Activated CD8-positive, alpha-beta T cell treated with anti-CD3 and anti-CD28 coated beads for 36 hours (primary cell): Measurements from ENCODE around the gene ACER3. TPM values are rescaled to one million over a fixed set of nuclear protein-coding genes. Genes with fewer than 3 reads are reported as not detected.
"Not testable (repeated sequence)": the region's sequence is repeated elsewhere in the genome, so short reads cannot be mapped to it uniquely, and the experiment has no call there.

ENCODE experiments used
- ATAC-seq: fragments of 200-7000 bp; cut with Tn5 transposase; one replicate; pipeline ENCODE4 v1.10.0; 2021; ENCODE audit warnings: mild to moderate bottlenecking, moderate library complexity
- CTCF ChIA-PET: fragments of 350-600 bp; sonication (Branson Sonifier 250); formaldehyde crosslinking; loops from one replicate; lab custom pipeline; 2021; ENCODE audit warnings: antibody characterized with exemption; lab: Charles Lee
- POLR2A ChIA-PET: fragments of 350-600 bp; sonication (Branson Sonifier 250); formaldehyde crosslinking; loops from one replicate; lab custom pipeline; 2021; ENCODE audit warnings: antibody characterized with exemption; lab: Charles Lee
- DNase-seq: peaks from one replicate; pipeline ENCODE4 v3.0.0-alpha.2; 2020
- H3K27ac Mint-ChIP-seq: one replicate; pipeline ENCODE4 v1.8.0; 2021; ENCODE audit warnings: mild to moderate bottlenecking, mixed read lengths
- H3K27me3 Mint-ChIP-seq: one replicate; pipeline ENCODE4 v1.8.0; 2021; ENCODE audit warnings: mixed read lengths
- H3K36me3 Mint-ChIP-seq: one replicate; pipeline ENCODE4 v1.8.0; 2021; ENCODE audit warnings: low read depth, mixed read lengths
- H3K4me1 Mint-ChIP-seq: one replicate; pipeline ENCODE4 v1.8.0; 2021; ENCODE audit warnings: low read depth, mixed read lengths
- H3K4me3 Mint-ChIP-seq: one replicate; pipeline ENCODE4 v1.8.0; 2021; ENCODE audit warnings: mild to moderate bottlenecking, moderate library complexity, mixed read lengths
- H3K9me3 Mint-ChIP-seq: one replicate; pipeline ENCODE4 v1.8.0; 2021; ENCODE audit warnings: mixed read lengths
- intact Hi-C: fragments of 100-400 bp; cut with micrococcal nuclease; formaldehyde crosslinking; loops from one replicate; pipeline ENCODE4 v1.10.0; 2022
- total RNA-seq, 2 experiments: library from RNA; stranded (reverse); gene quantifications; one replicate each; pipeline ENCODE4 v1.2.3, GENCODE V29; 2021
- TF ChIP-seq, protein P1 (sequence below): fragments of 200-600 bp; IDR thresholded peaks from one replicate; pipeline ENCODE4 v1.8.0; 2022; ENCODE audit warnings: antibody characterized with exemption, mild to moderate bottlenecking

The ACER3 gene
- total RNA-seq, 2 experiments from 2014 or later = 10.0 to 10.2 TPM

GRCh38 chr11:76825726-76826396 is 34.9 kb upstream of the ACER3 start:
- CTCF ChIA-PET = interaction anchor here (1.2 kb wide), 1 partner anchor 94 kb away, joined by 3 read pairs; no protein-coding TSS in a partner anchor
- ATAC-seq = no peak
- H3K4me3 Mint-ChIP-seq = no peak overlapping the region

GRCh38 chr11:76826508-76826907 is 34.2 kb upstream of the ACER3 start:
- intact Hi-C loops, H3K27me3 Mint-ChIP-seq, POLR2A ChIA-PET, DNase-seq, H3K4me3 Mint-ChIP-seq, H3K36me3 Mint-ChIP-seq, H3K9me3 Mint-ChIP-seq, ATAC-seq, H3K27ac Mint-ChIP-seq: not testable (repeated sequence)
- CTCF ChIA-PET = interaction anchor here (1.2 kb wide), 1 partner anchor 93 kb away, joined by 3 read pairs; no protein-coding TSS in a partner anchor
- peaks cover 10% of the 10 kb centered on the region for H3K4me1 Mint-ChIP-seq

More at GRCh38 chr11:76825726-76826396, 34.9 kb upstream of the ACER3 start:
- peaks cover 3% of the 10 kb centered on the region for H3K27me3 Mint-ChIP-seq
- H3K36me3 Mint-ChIP-seq = no peaks in the 10 kb centered on the region
- no peak for DNase-seq
- peaks cover 10% of the 10 kb centered on the region for H3K4me1 Mint-ChIP-seq
- TF ChIP-seq, protein P1, sequence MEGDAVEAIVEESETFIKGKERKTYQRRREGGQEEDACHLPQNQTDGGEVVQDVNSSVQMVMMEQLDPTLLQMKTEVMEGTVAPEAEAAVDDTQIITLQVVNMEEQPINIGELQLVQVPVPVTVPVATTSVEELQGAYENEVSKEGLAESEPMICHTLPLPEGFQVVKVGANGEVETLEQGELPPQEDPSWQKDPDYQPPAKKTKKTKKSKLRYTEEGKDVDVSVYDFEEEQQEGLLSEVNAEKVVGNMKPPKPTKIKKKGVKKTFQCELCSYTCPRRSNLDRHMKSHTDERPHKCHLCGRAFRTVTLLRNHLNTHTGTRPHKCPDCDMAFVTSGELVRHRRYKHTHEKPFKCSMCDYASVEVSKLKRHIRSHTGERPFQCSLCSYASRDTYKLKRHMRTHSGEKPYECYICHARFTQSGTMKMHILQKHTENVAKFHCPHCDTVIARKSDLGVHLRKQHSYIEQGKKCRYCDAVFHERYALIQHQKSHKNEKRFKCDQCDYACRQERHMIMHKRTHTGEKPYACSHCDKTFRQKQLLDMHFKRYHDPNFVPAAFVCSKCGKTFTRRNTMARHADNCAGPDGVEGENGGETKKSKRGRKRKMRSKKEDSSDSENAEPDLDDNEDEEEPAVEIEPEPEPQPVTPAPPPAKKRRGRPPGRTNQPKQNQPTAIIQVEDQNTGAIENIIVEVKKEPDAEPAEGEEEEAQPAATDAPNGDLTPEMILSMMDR = no peak
- H3K27ac Mint-ChIP-seq = no peak overlapping the region
- POLR2A ChIA-PET = no interaction called here
- intact Hi-C loops = no loop called here
- peaks cover 1% of the 10 kb centered on the region for H3K9me3 Mint-ChIP-seq

DNA sequence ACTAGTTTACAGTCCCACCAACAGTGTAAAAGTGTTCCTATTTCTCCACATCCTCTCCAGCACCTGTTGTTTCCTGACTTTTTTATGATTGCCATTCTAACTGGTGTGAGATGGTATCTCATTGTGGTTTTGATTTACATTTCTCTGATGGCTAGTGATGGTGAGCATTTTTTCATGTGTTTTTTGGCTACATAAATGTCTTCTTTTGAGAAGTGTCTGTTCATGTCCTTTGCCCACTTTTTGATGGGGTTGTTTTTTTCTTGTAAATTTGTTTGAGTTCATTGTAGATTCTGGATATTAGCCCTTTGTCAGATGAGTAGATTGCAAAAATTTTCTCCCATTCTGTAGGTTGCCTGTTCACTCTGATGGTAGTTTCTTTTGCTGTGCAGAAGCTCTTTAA is 33.7 kb upstream of the ACER3 start:
- H3K27ac Mint-ChIP-seq, ATAC-seq, POLR2A ChIA-PET, intact Hi-C loops, DNase-seq, H3K9me3 Mint-ChIP-seq, H3K4me3 Mint-ChIP-seq, H3K27me3 Mint-ChIP-seq, CTCF ChIA-PET, H3K36me3 Mint-ChIP-seq: not testable (repeated sequence)
- peaks cover 10% of the 10 kb centered on the region for H3K4me1 Mint-ChIP-seq

DNA sequence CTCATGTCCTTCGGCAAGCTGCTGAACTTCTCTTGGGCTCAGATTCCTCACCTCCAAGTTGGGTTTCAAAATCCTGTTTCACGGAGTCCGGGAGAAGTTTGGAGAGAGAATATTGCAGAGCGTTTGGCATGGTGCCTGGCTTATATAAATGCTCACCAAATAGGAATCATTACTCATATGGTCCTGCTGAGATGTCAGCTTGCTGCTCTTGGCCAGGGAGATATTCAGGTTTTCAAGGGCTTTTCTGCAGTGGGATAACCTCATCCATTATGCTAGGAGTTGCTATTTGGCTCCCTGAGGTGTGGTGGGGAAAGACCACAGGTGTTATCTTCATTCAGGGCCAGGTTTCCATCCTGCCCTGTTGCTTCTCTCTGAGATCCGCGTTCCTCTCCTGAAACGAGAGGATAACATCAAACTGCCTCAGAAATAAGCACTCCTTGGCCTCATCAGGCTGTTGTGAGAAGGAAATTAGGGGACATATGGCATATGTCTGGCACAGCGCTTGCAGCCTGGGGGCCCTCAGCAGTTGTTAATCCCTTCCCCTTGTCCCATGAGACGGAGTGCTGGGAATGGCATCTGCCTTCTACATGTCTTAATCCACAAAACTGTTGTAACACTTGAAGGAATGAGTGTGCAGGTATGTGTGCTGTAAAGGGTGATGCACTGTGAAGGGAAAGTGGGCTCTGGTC is 29.9 kb upstream of the ACER3 start:
- peaks cover 1% of the 10 kb centered on the region for H3K9me3 Mint-ChIP-seq
- ATAC-seq (no peak), DNase-seq (no peak)
- TF ChIP-seq, protein P1 = no peak
- no peaks in the 10 kb centered on the region for H3K36me3 Mint-ChIP-seq
- ChIA-PET CTCF (interaction anchor here (1.2 to 1.4 kb wide), 2 partner anchors 32 to 89 kb away, joined by 3 to 4 read pairs; no protein-coding TSS in a partner anchor), POLR2A (interaction anchor here (1.2 kb wide), 1 partner anchor 10 kb away, joined by 3 read pairs; no protein-coding TSS in a partner anchor)
- H3K4me1 Mint-ChIP-seq = no peaks in the 10 kb centered on the region
- H3K27ac Mint-ChIP-seq = no peak overlapping the region
- intact Hi-C loops = no loop called here
- H3K4me3 Mint-ChIP-seq = no peak overlapping the region
- H3K27me3 Mint-ChIP-seq = peaks cover 2% of the 10 kb centered on the region

DNA sequence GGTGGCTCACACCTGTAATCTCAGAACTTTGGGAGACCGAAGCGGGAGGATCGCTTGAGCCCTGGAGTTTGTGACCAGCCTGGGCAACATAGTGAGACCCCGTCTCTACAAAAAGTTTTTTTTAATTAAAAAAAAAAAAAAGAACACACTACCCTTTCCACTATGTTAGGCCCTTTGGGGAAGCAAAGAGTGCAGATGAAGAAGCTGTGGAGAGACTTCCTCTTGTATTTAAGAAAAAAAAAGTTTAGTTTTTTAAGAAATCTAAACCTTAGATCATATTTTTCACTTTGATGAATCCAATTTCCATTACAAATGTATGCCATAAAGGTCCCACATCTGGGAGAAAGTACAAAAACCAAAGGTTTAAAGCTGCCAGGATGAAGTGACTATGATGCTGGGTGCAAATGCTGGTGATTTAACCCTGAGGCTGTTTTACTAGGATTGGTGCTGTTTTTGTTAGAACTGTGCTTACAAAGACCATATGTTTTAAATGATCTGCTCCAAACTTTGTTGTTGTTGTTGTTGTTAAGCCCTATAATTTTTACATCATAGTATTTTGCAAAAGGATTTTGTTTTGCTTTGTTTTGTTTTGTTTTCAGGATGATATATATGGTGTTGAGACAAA is 28.9 kb upstream of the ACER3 start:
- ATAC-seq = no peak

More for the DNA sequence above, 28.9 kb upstream of the ACER3 start:
- Mint-ChIP-seq H3K4me3 (no peak overlapping the region), H3K27ac (no peak overlapping the region), H3K9me3 (no peaks in the 10 kb centered on the region), H3K36me3 (no peaks in the 10 kb centered on the region), H3K4me1 (no peaks in the 10 kb centered on the region), H3K27me3 (peaks cover 2% of the 10 kb centered on the region)
- POLR2A ChIA-PET = no interaction called here
- DNase-seq = no peak
- CTCF ChIA-PET = interaction anchor here (1.2 to 1.4 kb wide), 2 partner anchors 33 to 88 kb away, joined by 3 to 4 read pairs; no protein-coding TSS in a partner anchor
- TF ChIP-seq, protein P1 = no peak
- intact Hi-C loops = no loop called here
